Spleen (tissue), 7 donors: Measurements from ENCODE around the gene PPFIA1.

Experiments
- CTCF ChIP-seq, 11 experiments: fragments of 200-600 bp in 7 of 11; fragments of 450-650 bp in 4 of 11; sonication (generic) in 4 of 11; IDR thresholded peaks in 8 of 11; conservative IDR thresholded peaks in 3 of 11; 1 replicate in 7 of 11; 2 replicates in 4 of 11; pipeline versions ENCODE4 v1.4.0 to v1.8.0; 2016 to 2021; ENCODE audit warnings: antibody characterized with exemption in 11 of 11, inconsistent platforms in 4 of 11, mild to moderate bottlenecking in 1 of 11
- POLR2AphosphoS5 ChIP-seq, 3 donors: sonication (generic); formaldehyde crosslinking; IDR thresholded peaks; one replicate each; pipeline ENCODE4 v1.5.1; 2017; ENCODE audit warnings: antibody characterized with exemption in 3 of 3
- donor health status: DM: no; HTN: no; CAD: no; lungs with moderate emphysema.
- donor health status: DM: no; HTN: no; CAD: no.
- donor health status: DM: no; HTN: no; CAD: no.

DNA sequence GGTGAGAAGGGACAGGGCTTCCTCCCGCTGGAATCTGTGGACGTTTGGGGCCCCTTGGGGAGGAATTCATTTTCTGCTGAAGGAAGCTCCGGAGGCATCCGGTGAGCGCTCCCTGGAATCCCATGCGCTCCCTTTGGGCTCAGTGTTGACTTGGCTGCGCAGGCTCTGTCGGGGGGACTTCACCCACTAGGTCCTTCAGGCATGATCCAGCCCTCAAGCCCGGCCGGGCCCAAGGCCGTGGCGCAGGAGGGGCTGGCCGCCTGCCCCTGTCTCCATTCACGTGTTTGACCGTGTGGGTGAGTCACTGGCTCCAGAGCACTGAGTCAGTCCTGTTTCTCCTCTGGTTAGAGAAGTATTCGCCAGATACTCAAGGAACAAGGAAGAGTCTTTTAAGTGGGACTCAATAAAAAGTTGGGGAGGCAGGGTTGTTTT lies 129.2 kb downstream of the PPFIA1 start:
- TF ChIP-seq CTCF (IDR thresholded peaks at IDR 0.05 in 8 of 11, conservative IDR thresholded peaks at IDR 0.05 in 3 of 11) (no peak), POLR2AphosphoS5 (IDR thresholded peaks at IDR 0.05) (peak in 2 of 3 donors; percentile 57 to 72)
